Endothelial cell of hepatic sinusoid (primary cell): ENCODE measurements around the gene SCUBE1.

Source experiments
- in situ Hi-C: cut with HindIII; loops from 2 replicates; pipeline ENCODE4 v1.10.0; 2017; ENCODE audit warnings: low sequenced_read_pairs

Gene SCUBE1

DNA sequence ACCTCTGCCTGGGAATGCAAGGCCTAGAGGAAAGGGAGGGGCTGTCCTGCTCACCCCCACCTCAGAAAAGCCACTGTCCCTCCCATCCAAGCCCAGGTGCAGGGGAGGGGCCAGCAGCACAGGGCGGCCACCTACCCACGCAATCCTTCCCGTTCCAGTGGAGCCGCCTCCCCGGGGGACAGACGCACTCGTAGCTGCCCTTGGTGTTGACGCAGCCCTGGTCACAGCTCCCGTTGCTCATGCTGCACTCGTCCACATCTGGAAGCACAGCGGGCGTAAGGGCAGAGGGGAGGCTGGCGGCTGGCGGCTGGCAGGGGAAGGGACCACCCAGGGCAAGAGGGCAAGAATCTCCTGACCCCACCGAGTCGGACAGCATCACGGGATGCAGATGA, 115.9 kb downstream of the SCUBE1 start:
- in situ Hi-C loops: no loop called here

DNA sequence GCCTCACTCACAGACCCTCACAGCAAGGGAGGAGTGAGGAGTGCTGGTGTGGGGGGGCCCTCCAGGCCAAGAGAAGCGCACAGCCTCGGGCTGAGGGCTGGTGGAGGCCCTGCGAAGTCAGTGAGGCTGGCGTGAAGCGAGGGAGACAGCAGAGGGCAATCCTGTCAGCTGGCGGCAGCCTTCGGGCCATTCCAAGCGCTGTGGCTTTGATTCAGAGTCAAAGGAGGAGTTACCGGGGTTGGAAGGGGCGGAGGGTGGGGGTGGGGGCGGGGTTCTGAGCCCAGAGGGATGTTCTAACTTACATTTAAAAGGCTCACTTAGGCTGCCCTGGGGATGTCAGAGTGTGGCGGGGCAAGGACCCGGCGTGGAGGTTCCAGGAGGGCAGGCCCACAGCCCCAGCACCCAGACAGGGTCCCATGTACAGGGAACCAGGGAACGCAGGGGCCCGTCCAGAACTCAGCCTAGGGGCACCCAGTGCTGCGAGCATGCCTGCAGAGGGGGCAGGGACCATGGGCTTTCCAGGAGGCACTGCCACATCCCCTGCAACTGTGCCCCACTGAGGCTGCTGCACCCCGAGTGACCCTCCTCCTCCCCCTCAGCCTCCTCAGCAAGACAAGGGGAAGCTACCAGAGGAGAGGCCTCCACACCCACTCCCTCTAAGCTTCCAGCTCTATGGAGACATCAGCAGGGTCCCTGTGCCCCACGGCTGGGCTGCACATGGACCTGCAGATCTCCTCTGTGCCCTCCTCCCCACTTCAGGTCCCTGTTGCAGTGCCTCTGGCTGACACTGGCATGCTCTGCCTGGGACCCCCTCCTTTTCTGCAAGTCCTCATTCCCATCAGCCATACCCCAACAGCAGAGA, 116.6 kb downstream of the SCUBE1 start:
- in situ Hi-C loops: no loop called here

- in situ Hi-C loops: no loop called here
These were observed 117.6 kb downstream of the SCUBE1 start for GRCh38 chr22:43225609-43226008.

- in situ Hi-C loops: no loop called here
These were observed 120.2 kb downstream of the SCUBE1 start for GRCh38 chr22:43222987-43223386.

DNA sequence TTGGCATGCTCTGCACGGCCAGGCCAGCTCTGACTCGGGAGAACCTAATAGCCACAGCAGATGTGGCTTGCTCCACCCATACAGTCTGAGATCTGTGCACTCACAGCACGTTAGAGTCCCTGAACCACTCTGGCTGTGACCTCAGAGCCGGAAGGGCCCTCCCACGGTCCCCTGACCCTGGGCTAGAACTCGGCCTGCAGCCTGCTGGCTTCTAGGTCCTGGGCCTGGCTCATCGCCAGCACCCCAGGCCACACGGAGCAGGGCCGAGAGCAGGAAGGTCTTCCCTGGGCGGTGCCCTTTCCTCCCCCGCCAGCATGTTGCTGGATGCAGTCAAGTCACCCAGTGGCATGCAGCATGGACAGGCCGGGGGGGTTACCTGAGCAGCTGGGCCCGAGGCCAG, 120.9 kb downstream of the SCUBE1 start:
- in situ Hi-C loops: no loop called here

DNA sequence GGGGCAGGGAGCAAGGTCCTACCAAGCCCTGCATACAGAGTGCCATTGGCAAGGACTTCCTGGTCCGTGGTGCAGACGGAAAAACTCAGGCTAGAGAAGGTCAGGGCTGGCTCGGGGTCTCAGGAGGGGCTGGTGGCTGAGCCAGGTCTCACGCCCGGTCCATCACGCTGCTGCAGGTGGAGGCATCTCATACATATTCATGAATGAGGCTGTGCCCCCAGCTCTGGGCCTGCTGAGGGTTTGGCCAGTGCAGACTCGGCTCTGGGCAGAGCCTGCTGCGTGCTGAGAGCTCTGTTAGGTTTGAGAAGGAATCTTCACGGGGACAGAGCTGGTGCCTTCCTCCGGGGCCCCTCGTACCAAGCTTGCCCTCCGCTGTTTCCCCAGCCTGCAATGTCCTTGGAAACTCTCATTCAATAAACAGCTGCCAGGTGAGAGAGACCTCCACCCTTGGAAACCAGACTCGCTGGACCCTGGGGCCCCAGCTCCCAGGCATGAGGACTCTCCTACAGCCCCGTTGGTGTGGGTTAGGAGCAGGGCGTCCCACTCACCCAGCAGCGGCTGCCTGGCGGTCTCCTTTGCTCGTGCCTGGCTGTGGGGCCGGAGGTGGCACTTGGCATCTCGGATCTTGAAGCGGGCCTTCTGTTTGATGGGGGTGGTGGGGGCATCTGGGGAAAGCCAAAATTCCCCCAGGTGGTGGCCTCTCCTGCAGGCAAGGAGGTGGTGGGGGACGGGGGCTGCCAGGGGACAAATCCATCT, 122.4 kb downstream of the SCUBE1 start:
- in situ Hi-C loops: no loop called here

DNA sequence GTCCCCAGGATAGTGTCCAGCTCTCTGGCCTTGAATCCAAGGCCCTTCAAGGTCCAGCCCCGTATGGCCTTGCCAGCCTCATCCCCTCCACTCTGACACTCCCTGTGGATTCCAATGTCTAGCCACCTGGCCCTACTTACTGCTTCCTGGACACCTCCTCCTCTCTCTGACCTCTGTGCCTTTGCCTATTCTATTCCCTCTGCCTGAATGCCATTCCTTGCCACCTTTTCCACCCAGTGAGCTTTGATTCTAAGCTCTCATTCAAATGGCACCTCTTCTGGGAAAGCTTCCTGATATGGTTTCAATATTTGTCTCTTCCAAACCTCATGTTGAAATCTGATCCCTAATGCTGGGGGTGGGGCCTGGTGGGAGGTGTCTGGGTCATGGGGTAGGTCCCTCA, 124.4 kb downstream of the SCUBE1 start:
- in situ Hi-C loops: no loop called here

DNA sequence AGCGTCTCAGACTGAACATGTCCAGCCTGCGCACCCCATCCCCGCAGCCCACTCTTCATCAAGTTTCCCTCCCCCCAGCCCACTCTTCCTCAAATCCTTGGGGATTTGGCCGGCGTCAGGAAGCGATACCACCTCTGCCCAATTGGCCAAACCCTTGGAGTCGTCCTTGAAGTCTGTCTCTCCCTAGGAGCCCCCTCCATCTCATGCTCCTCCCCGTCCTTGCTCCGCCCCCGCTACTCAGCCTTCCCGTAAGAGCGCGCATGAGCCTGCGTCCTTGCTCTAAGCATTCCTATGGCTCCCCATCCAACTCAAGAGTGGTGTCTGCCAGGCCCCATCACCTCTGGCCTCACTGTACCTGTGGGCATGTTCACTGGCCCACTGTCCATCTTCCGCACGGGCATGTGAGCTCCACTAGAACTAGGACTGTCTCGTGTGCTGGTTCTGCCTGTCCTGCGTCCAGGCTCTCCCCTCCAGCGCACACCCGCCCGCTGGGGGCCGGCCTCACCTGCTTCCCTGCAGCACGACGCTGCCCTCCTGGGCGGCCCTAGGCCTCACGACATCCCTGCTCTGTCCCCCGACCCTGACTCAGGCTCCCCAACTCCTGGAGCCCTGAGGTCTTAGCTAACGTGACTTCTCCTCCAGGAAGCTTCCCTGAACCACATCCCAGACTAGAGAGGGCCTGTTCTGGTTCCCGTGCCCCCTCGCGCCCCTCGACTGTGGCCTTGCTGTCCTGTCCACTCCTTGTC, 125.7 kb downstream of the SCUBE1 start:
- in situ Hi-C loops: no loop called here

DNA sequence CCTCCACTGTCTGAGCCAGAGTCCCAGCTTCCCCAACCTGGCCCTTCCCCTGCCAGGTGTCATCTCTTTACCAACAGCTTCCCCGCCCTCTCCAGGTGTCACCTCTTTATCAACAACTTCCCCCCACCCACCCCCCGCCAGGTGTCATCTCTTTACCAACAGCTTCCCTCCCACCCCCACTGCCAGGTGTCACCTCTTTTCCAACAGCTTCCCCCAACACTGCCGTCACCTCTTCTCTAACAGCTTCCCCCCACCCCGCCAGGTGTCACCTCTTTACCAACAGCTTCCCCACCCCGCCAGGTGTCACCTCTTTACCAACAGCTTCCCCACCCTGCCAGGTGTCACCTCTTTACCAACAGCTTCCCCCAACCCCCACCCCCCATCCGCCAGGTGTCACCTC, 126.4 kb downstream of the SCUBE1 start:
- in situ Hi-C loops: no loop called here

DNA sequence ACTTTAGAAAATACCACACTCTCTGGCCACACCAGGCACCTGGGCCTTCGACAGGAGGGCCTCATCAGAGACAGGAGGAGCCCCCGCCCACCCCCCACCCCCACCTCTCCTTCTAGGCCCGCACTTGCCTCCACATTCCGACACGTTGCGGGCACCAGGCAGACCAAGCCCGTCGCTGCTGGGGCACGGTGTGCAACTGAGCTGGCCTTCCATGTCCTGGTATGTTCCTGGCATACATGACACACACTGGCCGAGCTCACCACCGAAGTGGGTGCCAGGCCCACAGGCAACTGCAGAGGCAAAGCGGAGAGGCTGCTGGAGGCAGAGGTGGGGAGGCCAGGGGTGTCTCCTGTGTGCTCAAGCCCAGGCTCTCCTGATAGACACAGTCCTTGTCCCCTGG, 129.2 kb downstream of the SCUBE1 start:
- in situ Hi-C loops: no loop called here

- in situ Hi-C loops: no loop called here
These were observed 130.1 kb downstream of the SCUBE1 start for GRCh38 chr22:43213051-43213450.

- in situ Hi-C loops: no loop called here
These were observed 130.7 kb downstream of the SCUBE1 start for GRCh38 chr22:43212434-43212952.

GRCh38 chr22:43211941-43212433, 131.2 kb downstream of the SCUBE1 start:
- in situ Hi-C loops: no loop called here

DNA sequence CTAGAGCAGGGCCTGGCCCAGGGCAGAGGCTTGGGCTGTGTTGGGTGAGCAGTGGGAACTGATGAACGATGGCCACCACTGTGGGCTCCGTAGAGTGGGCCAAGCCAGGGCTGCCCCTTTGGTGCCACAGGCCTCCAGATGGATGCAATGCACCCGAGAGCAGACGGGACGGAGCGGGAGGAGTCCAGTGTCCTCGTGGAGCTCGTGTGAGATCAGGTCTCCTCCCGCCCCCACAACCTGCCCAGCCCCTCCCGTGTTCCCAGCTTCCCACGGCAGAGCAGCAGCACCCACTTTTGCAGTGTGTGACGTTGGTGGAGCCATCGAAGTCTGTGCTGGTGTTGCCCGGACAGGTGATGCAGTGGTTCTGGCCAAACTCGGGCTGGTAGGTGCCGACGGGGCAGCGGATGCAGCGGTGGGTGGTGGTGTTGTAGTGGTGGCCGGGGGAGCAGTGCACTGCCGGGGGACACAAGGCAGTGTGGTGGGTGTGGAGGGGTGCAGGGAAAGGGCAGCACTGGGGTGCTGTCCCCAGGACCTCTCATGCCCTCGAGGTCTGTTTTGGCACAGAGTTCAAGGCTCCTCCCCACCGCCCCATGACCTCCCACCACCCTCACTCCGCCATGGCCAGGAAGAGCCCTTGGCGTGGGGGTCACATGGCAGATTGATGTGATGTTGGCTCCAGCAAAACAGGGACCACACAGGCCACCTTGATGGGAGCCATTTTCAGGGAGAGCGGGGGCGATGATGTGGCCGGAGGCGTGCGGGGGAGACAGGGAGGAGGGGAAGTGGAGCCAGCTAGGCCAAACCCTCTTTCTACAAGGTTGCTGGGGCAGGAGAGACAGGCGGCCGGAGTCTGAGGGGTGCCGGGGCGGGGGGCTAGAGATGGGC, 132.3 kb downstream of the SCUBE1 start:
- in situ Hi-C loops: no loop called here

GRCh38 chr22:43209971-43210370, 133.2 kb downstream of the SCUBE1 start:
- in situ Hi-C loops: no loop called here

DNA sequence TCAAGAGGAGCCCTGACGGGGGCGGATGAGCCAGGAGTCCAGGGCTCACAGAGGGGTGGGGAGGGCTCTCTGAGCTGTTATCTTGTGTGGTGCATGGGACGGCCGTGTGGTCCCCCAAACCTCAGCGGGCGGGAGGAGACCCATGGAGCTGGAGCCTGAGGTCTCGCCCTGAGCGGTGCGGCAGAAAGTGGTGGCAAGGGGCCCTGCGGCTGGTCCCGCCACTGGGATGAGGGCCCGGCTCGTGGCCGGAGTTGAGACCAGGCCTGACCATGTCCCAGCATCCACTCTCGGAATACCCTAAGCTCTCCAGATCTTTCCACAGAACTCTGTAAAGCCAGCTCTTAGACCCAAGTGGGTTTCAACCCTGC, 133.7 kb downstream of the SCUBE1 start:
- in situ Hi-C loops: no loop called here

GRCh38 chr22:43208703-43209522, 134.3 kb downstream of the SCUBE1 start:
- in situ Hi-C loops: no loop called here

DNA sequence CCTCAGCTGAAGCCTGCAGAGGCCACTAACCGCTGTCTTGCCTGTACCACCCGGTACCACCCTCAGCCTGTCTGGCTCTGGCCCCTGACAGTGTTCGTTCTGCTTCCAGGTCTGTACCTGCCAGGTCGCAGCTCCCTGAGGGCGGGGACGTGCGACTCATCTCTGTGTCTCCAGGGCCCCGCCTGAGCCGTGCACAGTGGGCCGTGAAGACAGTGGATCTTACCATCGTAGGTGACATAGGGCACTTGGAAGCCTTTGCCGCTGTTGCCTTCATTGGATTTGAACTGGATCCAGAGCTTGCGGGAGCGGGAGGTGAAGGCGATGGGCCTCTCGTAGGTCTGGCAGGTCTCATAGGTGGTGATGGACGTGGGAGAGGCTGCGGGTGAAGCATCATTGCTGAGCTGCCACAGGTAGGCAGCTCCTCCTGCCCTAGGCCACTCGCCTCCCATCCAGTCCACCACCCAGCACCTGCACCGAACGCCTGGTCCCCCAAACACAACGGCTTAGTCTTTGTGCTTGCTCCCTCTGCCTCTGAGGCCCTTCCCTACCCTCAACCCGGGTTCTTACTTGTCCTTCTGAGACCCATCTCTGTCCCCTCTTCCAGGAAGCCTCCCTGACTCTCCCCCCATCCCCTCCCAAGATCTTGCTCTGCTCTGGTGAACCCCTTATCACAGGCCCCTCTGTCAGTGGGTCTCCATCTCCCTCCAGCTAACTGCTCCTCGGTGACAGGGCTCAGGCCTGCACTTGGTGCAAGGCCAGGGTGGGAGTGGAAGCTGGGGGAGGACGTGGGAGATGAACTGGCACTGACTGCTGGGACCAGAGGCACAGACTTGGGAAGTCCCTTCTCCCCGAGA, 135.1 kb downstream of the SCUBE1 start:
- in situ Hi-C loops: no loop called here
